WERI-Rb-1 (cell line): ENCODE data around the gene ZDHHC11.

Experiments used
- DNase-seq: peaks from one replicate; pipeline ENCODE4 v3.0.0-alpha.2; 2020
- H3K27ac ChIP-seq: fragments of 250-450 bp; sonication (Bioruptor Pico); 2 replicates; pipeline ENCODE4 v1.5.1; 2020; ENCODE audit warnings: mild to moderate bottlenecking, moderate library complexity
- H3K27me3 ChIP-seq: fragments of 250-450 bp; sonication (Bioruptor Pico); 2 replicates; pipeline ENCODE4 v1.5.1; 2021; ENCODE audit warnings: mild to moderate bottlenecking, low read depth, moderate library complexity; ENCODE audit not compliant: insufficient read depth, severe bottlenecking
- H3K36me3 ChIP-seq: fragments of 250-450 bp; sonication (Bioruptor Pico); 2 replicates; pipeline ENCODE4 v1.5.1; 2020; ENCODE audit warnings: mild to moderate bottlenecking, moderate library complexity
- H3K4me3 ChIP-seq: 2 replicates; pipeline ENCODE4 v1.5.1; 2011; ENCODE audit warnings: low read depth, mild to moderate bottlenecking, control low read depth, low read length
- H3K9me3 ChIP-seq: fragments of 250-450 bp; sonication (Bioruptor Pico); 2 replicates; pipeline ENCODE4 v1.5.1; 2021; ENCODE audit warnings: mild to moderate bottlenecking, moderate library complexity; ENCODE audit not compliant: severe bottlenecking
- TF ChIP-seq, protein P1 (sequence below): IDR thresholded peaks from 2 replicates; pipeline ENCODE4 v1.5.1; 2011; ENCODE audit warnings: low read depth, mild to moderate bottlenecking, control low read depth, inconsistent platforms, low read length

ZDHHC11 gene

DNA sequence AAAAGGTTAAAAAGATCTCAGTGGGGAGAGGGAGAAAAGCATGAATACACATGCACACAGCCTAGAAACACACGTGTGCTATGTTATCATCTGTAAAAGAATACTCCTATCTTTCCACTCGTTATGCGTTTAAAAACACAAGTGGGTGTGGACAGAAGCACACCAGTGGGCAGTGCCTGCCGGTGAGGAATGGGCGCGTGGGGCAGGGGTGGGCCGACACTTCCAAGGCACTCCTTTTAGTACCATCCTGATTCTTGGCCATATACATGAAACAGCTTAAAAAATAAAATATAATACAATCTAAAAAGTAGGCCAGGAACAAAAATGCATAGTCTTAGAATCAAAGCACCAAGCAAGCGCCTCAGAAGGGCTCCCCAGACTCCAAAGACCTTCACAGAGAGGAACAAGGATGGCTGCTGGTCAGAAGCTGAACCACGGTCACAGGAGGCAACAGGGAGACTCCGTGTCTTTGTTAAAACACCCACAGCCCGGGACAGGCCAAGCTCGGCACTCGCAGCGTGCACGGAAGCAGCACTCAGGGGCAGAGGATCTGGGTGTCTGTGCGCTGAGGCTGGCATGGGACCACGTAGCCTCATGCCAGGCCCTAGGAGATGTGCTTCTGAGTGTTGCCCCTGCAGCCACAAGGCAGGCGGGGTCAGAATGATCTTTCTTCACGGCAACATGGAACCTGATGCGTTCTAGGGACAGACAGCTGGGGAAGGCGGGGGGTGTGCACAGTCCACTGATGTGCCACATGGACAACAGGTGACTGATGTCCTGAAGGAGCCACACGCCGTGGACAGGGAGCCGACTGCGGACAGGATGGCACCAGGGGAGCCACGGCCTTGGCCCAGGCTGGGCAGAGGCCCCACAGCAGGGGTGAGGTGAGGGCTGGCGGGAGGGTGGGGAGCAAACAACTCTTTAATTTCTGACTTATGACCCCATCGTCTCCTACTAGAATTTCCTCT lies 25.9 kb upstream of the ZDHHC11 start:
- H3K27ac ChIP-seq, result no peak overlapping the region
- H3K4me3 ChIP-seq, result no peak overlapping the region
- H3K36me3 ChIP-seq, result peaks cover 78% of the 10 kb centered on the region
- TF ChIP-seq, protein P1, sequence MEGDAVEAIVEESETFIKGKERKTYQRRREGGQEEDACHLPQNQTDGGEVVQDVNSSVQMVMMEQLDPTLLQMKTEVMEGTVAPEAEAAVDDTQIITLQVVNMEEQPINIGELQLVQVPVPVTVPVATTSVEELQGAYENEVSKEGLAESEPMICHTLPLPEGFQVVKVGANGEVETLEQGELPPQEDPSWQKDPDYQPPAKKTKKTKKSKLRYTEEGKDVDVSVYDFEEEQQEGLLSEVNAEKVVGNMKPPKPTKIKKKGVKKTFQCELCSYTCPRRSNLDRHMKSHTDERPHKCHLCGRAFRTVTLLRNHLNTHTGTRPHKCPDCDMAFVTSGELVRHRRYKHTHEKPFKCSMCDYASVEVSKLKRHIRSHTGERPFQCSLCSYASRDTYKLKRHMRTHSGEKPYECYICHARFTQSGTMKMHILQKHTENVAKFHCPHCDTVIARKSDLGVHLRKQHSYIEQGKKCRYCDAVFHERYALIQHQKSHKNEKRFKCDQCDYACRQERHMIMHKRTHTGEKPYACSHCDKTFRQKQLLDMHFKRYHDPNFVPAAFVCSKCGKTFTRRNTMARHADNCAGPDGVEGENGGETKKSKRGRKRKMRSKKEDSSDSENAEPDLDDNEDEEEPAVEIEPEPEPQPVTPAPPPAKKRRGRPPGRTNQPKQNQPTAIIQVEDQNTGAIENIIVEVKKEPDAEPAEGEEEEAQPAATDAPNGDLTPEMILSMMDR, result no peak
- H3K9me3 ChIP-seq, result no peaks in the 10 kb centered on the region
- DNase-seq, result no peak
- no peaks in the 10 kb centered on the region for H3K27me3 ChIP-seq

DNA sequence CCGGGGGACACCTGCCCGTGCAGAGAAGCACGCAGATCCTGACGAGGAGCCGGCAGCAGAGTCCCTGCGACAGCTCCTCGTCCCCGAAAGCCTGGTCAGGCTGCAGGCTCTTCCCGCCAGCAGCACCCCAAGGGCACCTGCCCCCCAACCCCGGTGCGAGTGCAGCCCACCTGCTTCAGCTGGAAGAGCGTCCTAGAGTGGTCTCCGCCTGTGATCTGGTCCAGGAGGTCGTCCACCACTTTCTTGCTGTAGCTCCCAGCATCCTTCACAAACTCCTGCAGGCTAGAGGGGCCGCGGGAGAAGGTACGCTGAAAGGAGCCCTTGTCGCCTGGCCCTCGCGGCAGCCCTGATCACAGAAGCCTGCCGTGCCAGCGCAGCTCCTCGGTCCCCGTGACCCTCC lies 25.1 kb upstream of the ZDHHC11 start:
- Histone ChIP-seq H3K4me3 (no peak overlapping the region), H3K27me3 (no peaks in the 10 kb centered on the region), H3K27ac (no peak overlapping the region), H3K36me3 (peaks cover 78% of the 10 kb centered on the region), H3K9me3 (no peaks in the 10 kb centered on the region)
- DNase-seq, result no peak
- TF ChIP-seq, protein P1, result no peak

DNA sequence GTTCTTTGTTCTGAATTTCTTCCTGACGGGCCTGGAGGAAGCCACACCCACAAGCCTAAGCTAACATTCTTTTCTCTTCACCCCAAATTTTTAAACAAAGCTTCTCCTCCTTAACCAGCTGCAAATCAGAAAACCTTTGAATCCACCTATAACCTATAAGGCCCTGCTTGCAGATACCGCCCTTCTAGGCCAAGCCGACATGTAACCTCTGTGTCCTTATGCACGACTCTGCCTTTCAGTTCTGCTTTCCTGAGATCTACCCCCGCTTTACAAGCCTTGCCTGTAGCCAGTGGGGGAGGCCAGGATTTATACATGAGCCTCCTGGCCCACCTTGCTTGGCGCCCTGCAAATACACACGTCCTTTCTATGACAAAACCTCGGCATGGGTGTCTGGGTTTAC lies 22.5 kb upstream of the ZDHHC11 start:
- H3K27ac ChIP-seq, result no peak overlapping the region
- H3K36me3 ChIP-seq, result peaks cover 98% of the 10 kb centered on the region
- H3K4me3 ChIP-seq, result no peak overlapping the region
- no peak for DNase-seq
- no peaks in the 10 kb centered on the region for H3K27me3 ChIP-seq
- H3K9me3 ChIP-seq, result no peaks in the 10 kb centered on the region
- TF ChIP-seq, protein P1, result no peak

DNA sequence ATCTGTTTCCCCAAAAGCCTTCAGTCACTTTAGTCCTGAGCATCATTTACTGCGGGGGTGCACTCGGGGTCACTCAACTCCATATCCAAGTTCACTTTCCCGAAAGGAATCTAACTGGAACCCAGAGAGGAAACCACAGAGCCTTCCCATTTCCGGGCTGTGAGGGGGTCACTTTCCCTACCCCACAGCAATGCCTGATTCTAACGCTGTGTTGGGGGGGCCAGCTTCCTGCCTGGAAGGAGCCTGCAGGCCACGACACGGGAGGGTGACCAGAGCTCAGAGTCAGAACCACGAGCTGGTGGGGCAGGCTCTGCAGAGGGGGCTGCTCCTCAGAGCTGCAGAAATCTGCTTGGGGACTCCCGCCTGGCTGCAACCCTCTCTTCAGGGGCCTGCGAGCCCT lies 21.5 kb upstream of the ZDHHC11 start:
- H3K27ac ChIP-seq, result no peak overlapping the region
- TF ChIP-seq, protein P1, result no peak
- no peak for DNase-seq
- H3K36me3 ChIP-seq, result peaks cover 98% of the 10 kb centered on the region
- H3K4me3 ChIP-seq, result no peak overlapping the region
- no peaks in the 10 kb centered on the region for H3K27me3 ChIP-seq
- no peaks in the 10 kb centered on the region for H3K9me3 ChIP-seq

DNA sequence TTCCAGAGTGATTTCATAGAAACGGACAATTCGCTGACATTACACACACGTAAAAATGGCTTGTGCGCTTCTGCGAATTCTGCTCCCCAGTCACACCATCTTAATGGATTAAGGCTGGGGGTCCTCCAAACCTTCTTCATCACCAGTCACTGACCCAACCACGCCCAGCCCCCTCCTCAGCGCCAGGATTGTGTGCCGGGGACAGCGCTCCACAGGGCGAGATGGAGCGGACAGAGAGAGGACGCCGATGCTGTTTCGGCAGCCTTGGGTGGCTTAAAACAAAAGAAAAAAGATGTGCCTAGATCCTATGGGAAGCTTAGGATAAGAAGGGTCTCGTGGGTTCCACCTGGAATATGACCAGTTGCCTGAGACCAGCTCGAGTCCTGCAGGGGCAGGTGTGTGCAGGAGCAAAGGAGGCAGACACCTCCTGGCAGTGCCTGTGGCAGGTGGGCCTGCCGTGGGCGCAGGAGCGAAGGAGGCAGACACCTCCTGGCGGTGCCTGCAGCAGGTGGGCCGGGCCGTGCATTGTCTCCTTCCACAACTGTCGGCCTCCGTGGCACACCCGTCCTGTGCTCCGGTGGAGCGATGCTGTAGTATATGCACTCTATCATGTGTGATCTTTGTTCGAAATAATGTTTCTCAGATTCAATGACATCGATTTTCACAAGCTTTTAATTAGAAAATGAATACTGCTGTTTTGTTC lies 21.0 kb upstream of the ZDHHC11 start:
- Histone ChIP-seq H3K27me3 (no peaks in the 10 kb centered on the region), H3K4me3 (no peak overlapping the region), H3K27ac (no peak overlapping the region), H3K9me3 (no peaks in the 10 kb centered on the region), H3K36me3 (peaks cover 98% of the 10 kb centered on the region)
- DNase-seq, result no peak
- TF ChIP-seq, protein P1, result no peak
